HG02981 (cell line): ENCODE results near the gene DNASE2B.

Experiments used
- ATAC-seq: cut with Tn5 transposase; IDR thresholded peaks from one replicate; pipeline ENCODE4 v1.9.1; 2021; ENCODE audit warnings: mild to moderate bottlenecking, moderate library complexity; ENCODE audit not compliant: unreplicated experiment

Gene DNASE2B

GRCh38 chr1:84373436-84374141 is 24.7 kb upstream of the DNASE2B start:
- ATAC-seq = no peak

GRCh38 chr1:84374991-84375696 is 23.1 kb upstream of the DNASE2B start:
- ATAC-seq = no peak

GRCh38 chr1:84376000-84376910 is 22.0 kb upstream of the DNASE2B start:
- no peak for ATAC-seq

- no peak for ATAC-seq
Measured at GRCh38 chr1:84377480-84378095, 20.7 kb upstream of the DNASE2B start.

GRCh38 chr1:84379138-84379916 is 19.0 kb upstream of the DNASE2B start:
- ATAC-seq = no peak

GRCh38 chr1:84379917-84380180 is 18.4 kb upstream of the DNASE2B start:
- ATAC-seq = no peak

GRCh38 chr1:84382127-84382526 is 16.2 kb upstream of the DNASE2B start:
- ATAC-seq = no peak

- no peak for ATAC-seq
Measured at GRCh38 chr1:84385347-84385746, 12.9 kb upstream of the DNASE2B start.

GRCh38 chr1:84386716-84387479 is 11.4 kb upstream of the DNASE2B start:
- no peak for ATAC-seq

GRCh38 chr1:84387480-84388163 is 10.7 kb upstream of the DNASE2B start:
- no peak for ATAC-seq

GRCh38 chr1:84390226-84390625 is 8.1 kb upstream of the DNASE2B start:
- no peak for ATAC-seq

- ATAC-seq = no peak
Measured at GRCh38 chr1:84401156-84401555, 2.9 kb downstream of the DNASE2B start.

- no peak for ATAC-seq
Measured at GRCh38 chr1:84402060-84402459, 3.8 kb downstream of the DNASE2B start.

- no peak for ATAC-seq
Measured at GRCh38 chr1:84402501-84402900, 4.2 kb downstream of the DNASE2B start.

GRCh38 chr1:84403347-84403746 is 5.1 kb downstream of the DNASE2B start:
- ATAC-seq = no peak

GRCh38 chr1:84406346-84406861 is 8.1 kb downstream of the DNASE2B start:
- ATAC-seq = no peak

- ATAC-seq = no peak
Measured at GRCh38 chr1:84407524-84407923, 9.2 kb downstream of the DNASE2B start.

GRCh38 chr1:84407958-84408422 is 9.7 kb downstream of the DNASE2B start:
- ATAC-seq = no peak

GRCh38 chr1:84409888-84410287 is 11.6 kb downstream of the DNASE2B start:
- ATAC-seq = no peak
